Measurements from ENCODE around the gene STARD3.

The STARD3 gene

DNA sequence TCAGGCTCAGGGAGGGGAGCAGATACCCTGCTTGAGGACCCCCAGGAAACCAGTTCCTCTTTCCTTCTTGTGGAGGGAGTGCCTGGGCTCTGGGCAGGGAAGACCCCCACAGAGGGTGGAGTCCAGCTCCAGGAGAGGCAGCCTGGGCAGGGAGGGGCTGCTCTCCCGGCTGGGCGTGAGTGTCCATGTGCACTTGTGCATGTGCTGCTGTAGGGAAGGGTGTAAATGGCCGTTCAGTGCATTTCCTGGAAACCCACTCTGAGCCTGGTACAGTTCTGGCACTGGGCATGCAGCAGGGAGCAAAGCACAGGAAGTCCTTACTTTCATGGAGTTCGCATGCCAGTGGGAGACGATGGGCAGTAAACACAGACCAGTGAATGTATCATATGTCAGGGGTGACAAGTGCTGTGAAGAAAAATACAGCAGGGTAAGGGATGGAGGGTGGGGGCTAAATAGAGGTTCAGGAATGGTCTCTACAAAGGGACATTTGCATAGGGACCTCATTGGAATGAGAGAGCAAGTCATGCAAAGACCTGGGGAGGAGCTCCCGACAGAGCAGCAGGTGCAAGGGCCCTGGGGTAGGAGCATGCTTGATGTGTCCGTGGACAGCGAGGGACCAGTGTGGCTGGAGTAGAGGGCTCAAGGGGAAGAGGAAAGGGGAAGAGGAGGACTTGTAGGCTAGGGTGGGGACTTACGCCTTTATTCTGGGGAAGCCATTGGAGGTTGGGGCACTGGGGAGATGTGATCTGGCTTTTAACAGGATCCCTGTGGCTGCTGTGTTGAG lies 5.5 kb downstream of the STARD3 start:
- no peaks in the 10 kb centered on the region for H3K9me3 ChIP-seq (ENCODE audit: insufficient read depth, low read depth, low read length)
- peaks cover 89% of the 10 kb centered on the region for H3K79me2 ChIP-seq (ENCODE audit: insufficient read depth, low read length)
- peak overlapping the region; percentile 95 for H3K4me2 ChIP-seq (ENCODE audit: low read depth, low read length, poor library complexity, severe bottlenecking)
- no peak overlapping the region for H2AFZ ChIP-seq (ENCODE audit: low read length)
- no peaks in the 10 kb centered on the region for H3K36me3 ChIP-seq (ENCODE audit: insufficient read depth, low read length)
- H3K9me2 ChIP-seq (replicated peaks; ENCODE audit: low read depth, low read length) = no peaks in the 10 kb centered on the region
- no peaks in the 10 kb centered on the region for H3K27me3 ChIP-seq (ENCODE audit: insufficient read depth, low read length, poor library complexity, severe bottlenecking)
- no peaks in the 10 kb centered on the region for H3F3A ChIP-seq (ENCODE audit: low read depth)
- peaks cover 50% of the 10 kb centered on the region for H3K4me1 ChIP-seq (ENCODE audit: insufficient read depth, low read length, poor library complexity, severe bottlenecking)
- no peak overlapping the region for H3K9ac ChIP-seq (ENCODE audit: low read depth, low read length, poor library complexity, severe bottlenecking)
- peaks cover 30% of the 10 kb centered on the region for H4K20me1 ChIP-seq (ENCODE audit: insufficient read depth, low read length, poor library complexity, severe bottlenecking)
- TF ChIP-seq EZH2phosphoT487 (IDR thresholded peaks at IDR 0.05; ENCODE audit: borderline replicate concordance) = no peak
- TF ChIP-seq, protein P1, sequence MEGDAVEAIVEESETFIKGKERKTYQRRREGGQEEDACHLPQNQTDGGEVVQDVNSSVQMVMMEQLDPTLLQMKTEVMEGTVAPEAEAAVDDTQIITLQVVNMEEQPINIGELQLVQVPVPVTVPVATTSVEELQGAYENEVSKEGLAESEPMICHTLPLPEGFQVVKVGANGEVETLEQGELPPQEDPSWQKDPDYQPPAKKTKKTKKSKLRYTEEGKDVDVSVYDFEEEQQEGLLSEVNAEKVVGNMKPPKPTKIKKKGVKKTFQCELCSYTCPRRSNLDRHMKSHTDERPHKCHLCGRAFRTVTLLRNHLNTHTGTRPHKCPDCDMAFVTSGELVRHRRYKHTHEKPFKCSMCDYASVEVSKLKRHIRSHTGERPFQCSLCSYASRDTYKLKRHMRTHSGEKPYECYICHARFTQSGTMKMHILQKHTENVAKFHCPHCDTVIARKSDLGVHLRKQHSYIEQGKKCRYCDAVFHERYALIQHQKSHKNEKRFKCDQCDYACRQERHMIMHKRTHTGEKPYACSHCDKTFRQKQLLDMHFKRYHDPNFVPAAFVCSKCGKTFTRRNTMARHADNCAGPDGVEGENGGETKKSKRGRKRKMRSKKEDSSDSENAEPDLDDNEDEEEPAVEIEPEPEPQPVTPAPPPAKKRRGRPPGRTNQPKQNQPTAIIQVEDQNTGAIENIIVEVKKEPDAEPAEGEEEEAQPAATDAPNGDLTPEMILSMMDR (conservative IDR thresholded peaks at IDR 0.05; ENCODE audit: low read length) = no peak
- no peak overlapping the region for H3K4me3 ChIP-seq (ENCODE audit: low read length, poor library complexity, severe bottlenecking)

DNA sequence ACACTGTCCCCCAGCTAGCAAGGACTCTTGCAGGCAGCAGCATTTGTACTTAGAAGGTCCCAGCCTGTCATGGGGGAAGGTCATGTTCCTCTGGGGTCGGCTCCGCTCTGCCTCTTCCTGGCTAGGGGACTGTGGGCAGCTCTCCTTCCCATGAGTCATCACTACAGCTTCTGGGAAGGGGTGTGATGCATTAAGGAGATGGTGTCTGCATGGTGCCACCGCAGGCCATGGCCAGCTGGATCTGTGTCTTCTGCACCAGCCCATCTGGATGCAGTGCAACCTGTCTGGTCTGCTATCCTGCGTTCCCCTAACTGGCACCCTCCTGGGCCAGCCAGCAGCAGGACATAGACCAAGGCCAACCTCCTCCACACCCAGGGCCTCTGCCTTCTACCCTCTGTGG lies 6.3 kb downstream of the STARD3 start:
- Histone ChIP-seq H3K9me3 (ENCODE audit: insufficient read depth, low read depth, low read length) (no peaks in the 10 kb centered on the region), H3F3A (ENCODE audit: low read depth) (no peaks in the 10 kb centered on the region), H3K27me3 (ENCODE audit: insufficient read depth, low read length, poor library complexity, severe bottlenecking) (no peaks in the 10 kb centered on the region), H3K9me2 (replicated peaks; ENCODE audit: low read depth, low read length) (no peaks in the 10 kb centered on the region), H3K9ac (ENCODE audit: low read depth, low read length, poor library complexity, severe bottlenecking) (no peak overlapping the region), H3K79me2 (ENCODE audit: insufficient read depth, low read length) (peaks cover 85% of the 10 kb centered on the region), H3K4me2 (ENCODE audit: low read depth, low read length, poor library complexity, severe bottlenecking) (peak overlapping the region; percentile 95), H2AFZ (ENCODE audit: low read length) (no peak overlapping the region), H4K20me1 (ENCODE audit: insufficient read depth, low read length, poor library complexity, severe bottlenecking) (peaks cover 27% of the 10 kb centered on the region), H3K4me3 (ENCODE audit: low read length, poor library complexity, severe bottlenecking) (no peak overlapping the region), H3K4me1 (ENCODE audit: insufficient read depth, low read length, poor library complexity, severe bottlenecking) (peaks cover 42% of the 10 kb centered on the region), H3K36me3 (ENCODE audit: insufficient read depth, low read length) (no peaks in the 10 kb centered on the region)
- TF ChIP-seq EZH2phosphoT487 (IDR thresholded peaks at IDR 0.05; ENCODE audit: borderline replicate concordance) = no peak
- TF ChIP-seq, protein P1 (conservative IDR thresholded peaks at IDR 0.05; ENCODE audit: low read length) = no peak

DNA sequence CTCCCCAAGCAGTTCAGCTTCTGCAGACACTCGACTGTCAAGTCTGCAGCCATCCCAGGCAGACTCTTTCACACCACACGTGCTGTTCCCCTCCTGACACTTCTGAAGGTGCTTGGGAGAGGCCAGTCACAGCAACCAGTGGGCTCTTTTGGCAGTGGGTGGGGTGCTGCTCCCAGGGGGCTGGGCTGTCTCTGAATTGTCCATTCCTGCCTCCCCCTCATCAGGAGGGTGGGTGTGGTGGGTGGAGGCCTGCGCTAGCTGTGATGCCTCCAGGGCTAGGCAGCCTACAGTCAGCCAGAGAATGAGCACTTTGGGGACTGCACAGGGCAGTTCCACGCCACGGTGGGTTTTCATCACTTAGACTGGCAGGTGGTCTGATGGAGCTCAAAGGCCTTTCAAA lies 10.3 kb downstream of the STARD3 start:
- no peak overlapping the region for H3K4me2 ChIP-seq (ENCODE audit: low read depth, low read length, poor library complexity, severe bottlenecking)
- H2AFZ ChIP-seq (ENCODE audit: low read length) = no peak overlapping the region
- peaks cover 11% of the 10 kb centered on the region for H4K20me1 ChIP-seq (ENCODE audit: insufficient read depth, low read length, poor library complexity, severe bottlenecking)
- TF ChIP-seq, protein P1 (conservative IDR thresholded peaks at IDR 0.05; ENCODE audit: low read length) = no peak
- no peak for TF ChIP-seq EZH2phosphoT487 (IDR thresholded peaks at IDR 0.05; ENCODE audit: borderline replicate concordance)
- H3K9me3 ChIP-seq (ENCODE audit: insufficient read depth, low read depth, low read length) = no peaks in the 10 kb centered on the region
- peaks cover 49% of the 10 kb centered on the region for H3K79me2 ChIP-seq (ENCODE audit: insufficient read depth, low read length)
- H3K9ac ChIP-seq (ENCODE audit: low read depth, low read length, poor library complexity, severe bottlenecking) = no peak overlapping the region
- H3K36me3 ChIP-seq (ENCODE audit: insufficient read depth, low read length) = no peaks in the 10 kb centered on the region
- H3K9me2 ChIP-seq (replicated peaks; ENCODE audit: low read depth, low read length) = no peaks in the 10 kb centered on the region
- no peaks in the 10 kb centered on the region for H3F3A ChIP-seq (ENCODE audit: low read depth)
- H3K4me3 ChIP-seq (ENCODE audit: low read length, poor library complexity, severe bottlenecking) = no peak overlapping the region
- no peaks in the 10 kb centered on the region for H3K27me3 ChIP-seq (ENCODE audit: insufficient read depth, low read length, poor library complexity, severe bottlenecking)
- peaks cover 10% of the 10 kb centered on the region for H3K4me1 ChIP-seq (ENCODE audit: insufficient read depth, low read length, poor library complexity, severe bottlenecking)
